GM18505 (cell line): ENCODE data around the gene GPATCH8.
"Not testable (repeated sequence)": the region's sequence is repeated elsewhere in the genome, so short reads cannot be mapped to it uniquely, and the experiment has no call there.

ENCODE experiments used
- ATAC-seq: cut with Tn5 transposase; IDR thresholded peaks from one replicate; pipeline ENCODE4 v1.9.1; 2021; ENCODE audit not compliant: unreplicated experiment
- POLR2A ChIP-seq: IDR thresholded peaks from 4 replicates; pipeline ENCODE4 v1.6.1; 2011; ENCODE audit warnings: borderline replicate concordance; ENCODE audit not compliant: insufficient read depth, insufficient read length; ENCODE audit errors: extremely low read depth

Gene GPATCH8

GRCh38 chr17:44375196-44376017 is 127.8 kb downstream of the GPATCH8 start:
- no peak for ATAC-seq

GRCh38 chr17:44374306-44375195 is 128.7 kb downstream of the GPATCH8 start:
- no peak for ATAC-seq
- TF ChIP-seq POLR2A: no peak

More at GRCh38 chr17:44375196-44376017, 127.8 kb downstream of the GPATCH8 start:
- no peak for TF ChIP-seq POLR2A

GRCh38 chr17:44372036-44372435 is 131.2 kb downstream of the GPATCH8 start:
- no peak for TF ChIP-seq POLR2A
- no peak for ATAC-seq

GRCh38 chr17:44369414-44370023 is 133.7 kb downstream of the GPATCH8 start:
- not testable (repeated sequence) for ATAC-seq

- not testable (repeated sequence) for ATAC-seq
These were observed 134.6 kb downstream of the GPATCH8 start for GRCh38 chr17:44368391-44369243.

GRCh38 chr17:44367231-44367979 is 135.8 kb downstream of the GPATCH8 start:
- ATAC-seq: no peak
- no peak for TF ChIP-seq POLR2A

- ATAC-seq: not testable (repeated sequence)
These were observed 138.2 kb downstream of the GPATCH8 start for GRCh38 chr17:44365051-44365450.

GRCh38 chr17:44363613-44364159 is 139.5 kb downstream of the GPATCH8 start, which contains the start of gene FAM171A2:
TSS of gene FAM171A2 (minus strand) at chr17:44363853. CDS start at chr17:44363714, 139 bp downstream.
- ATAC-seq: peak; percentile 69
- TF ChIP-seq POLR2A: no peak

- no peak for ATAC-seq
- no peak for TF ChIP-seq POLR2A
These were observed 140.1 kb downstream of the GPATCH8 start for GRCh38 chr17:44362949-44363612.

GRCh38 chr17:44362459-44362948 is 140.7 kb downstream of the GPATCH8 start:
- TF ChIP-seq POLR2A: no peak
- ATAC-seq: no peak
